ENCODE measurements around the gene ACYP2.
"Not testable (repeated sequence)": the region's sequence is repeated elsewhere in the genome, so short reads cannot be mapped to it uniquely, and the experiment has no call there.

The ACYP2 gene

GRCh38 chr2:54313147-54313546 is 197.7 kb downstream of the ACYP2 start:
- no peak for DNase-seq (ENCODE audit: low read depth in 1 of 2, low spot score in 1 of 2)

GRCh38 chr2:54317973-54318372 is 202.6 kb downstream of the ACYP2 start:
- no peak for DNase-seq (ENCODE audit: low read depth in 1 of 2, low spot score in 1 of 2)

GRCh38 chr2:54318821-54319220 is 203.4 kb downstream of the ACYP2 start:
- DNase-seq (ENCODE audit: low read depth in 1 of 2, low spot score in 1 of 2): no peak

- no peak for DNase-seq (ENCODE audit: low read depth in 1 of 2, low spot score in 1 of 2)
These were observed 205.6 kb downstream of the ACYP2 start for GRCh38 chr2:54321047-54321446.

- DNase-seq (ENCODE audit: low read depth in 1 of 2, low spot score in 1 of 2): not testable (repeated sequence)
These were observed 209.1 kb downstream of the ACYP2 start for GRCh38 chr2:54324517-54324916.

- DNase-seq (ENCODE audit: low read depth in 1 of 2, low spot score in 1 of 2): no peak
These were observed 209.7 kb downstream of the ACYP2 start for GRCh38 chr2:54325148-54325547.

- no peak for DNase-seq (ENCODE audit: low read depth in 1 of 2, low spot score in 1 of 2)
These were observed 214.2 kb downstream of the ACYP2 start for GRCh38 chr2:54329482-54330161.

GRCh38 chr2:54330162-54330925 is 214.9 kb downstream of the ACYP2 start:
- peak; percentile 67 to 81 for DNase-seq (ENCODE audit: low read depth in 1 of 2, low spot score in 1 of 2)

- no peak for DNase-seq (ENCODE audit: low read depth in 1 of 2, low spot score in 1 of 2)
These were observed 215.8 kb downstream of the ACYP2 start for GRCh38 chr2:54330926-54331835.

GRCh38 chr2:54332386-54332785 is 217.0 kb downstream of the ACYP2 start:
- DNase-seq (ENCODE audit: low read depth in 1 of 2, low spot score in 1 of 2): no peak

GRCh38 chr2:54336136-54336976 is 220.9 kb downstream of the ACYP2 start:
- no peak for DNase-seq (ENCODE audit: low read depth in 1 of 2, low spot score in 1 of 2)

- no peak for DNase-seq (ENCODE audit: low read depth in 1 of 2, low spot score in 1 of 2)
These were observed 221.5 kb downstream of the ACYP2 start for GRCh38 chr2:54336977-54337255.

- no peak for DNase-seq (ENCODE audit: low read depth in 1 of 2, low spot score in 1 of 2)
These were observed 226.2 kb downstream of the ACYP2 start for GRCh38 chr2:54341656-54342055.

GRCh38 chr2:54342603-54343002 is 227.2 kb downstream of the ACYP2 start:
- no peak for DNase-seq (ENCODE audit: low read depth in 1 of 2, low spot score in 1 of 2)

GRCh38 chr2:54347622-54348021 is 232.2 kb downstream of the ACYP2 start:
- DNase-seq (ENCODE audit: low read depth in 1 of 2, low spot score in 1 of 2): no peak

GRCh38 chr2:54348646-54349045 is 233.2 kb downstream of the ACYP2 start:
- DNase-seq (ENCODE audit: low read depth in 1 of 2, low spot score in 1 of 2): no peak

GRCh38 chr2:54350426-54350825 is 235.0 kb downstream of the ACYP2 start:
- no peak for DNase-seq (ENCODE audit: low read depth in 1 of 2, low spot score in 1 of 2)

GRCh38 chr2:54353216-54353615 is 237.8 kb downstream of the ACYP2 start:
- DNase-seq (ENCODE audit: low read depth in 1 of 2, low spot score in 1 of 2): no peak

All from activated CD4-positive, alpha-beta T cell treated with anti-CD3 and anti-CD28 coated beads, Interleukin-2, amount 50 U/mL, for 24 hours (primary cell).